Glutamatergic neuron (in vitro differentiated cells): ENCODE measurements around the gene MAPK8. TPM values are rescaled to one million over a fixed set of nuclear protein-coding genes. Genes with fewer than 3 reads are reported as not detected.
A peak's percentile ranks its signal among the peaks of the same experiment; 100 is the strongest.

ENCODE experiments used
- DNase-seq: peaks from one replicate; pipeline ENCODE4 v3.0.0; 2022
- H3K27ac Mint-ChIP-seq: one replicate; pipeline ENCODE4 v1.8.0; 2020; ENCODE audit warnings: mild to moderate bottlenecking, mixed read lengths, inconsistent platforms; ENCODE audit not compliant: unreplicated experiment
- H3K27me3 Mint-ChIP-seq: one replicate; pipeline ENCODE4 v1.8.0; 2020; ENCODE audit warnings: mild to moderate bottlenecking, moderate library complexity, mixed read lengths, inconsistent platforms; ENCODE audit not compliant: unreplicated experiment
- H3K36me3 Mint-ChIP-seq: one replicate; pipeline ENCODE4 v1.8.0; 2020; ENCODE audit warnings: mild to moderate bottlenecking, mixed read lengths, inconsistent platforms; ENCODE audit not compliant: unreplicated experiment
- H3K4me1 Mint-ChIP-seq: one replicate; pipeline ENCODE4 v1.8.0; 2020; ENCODE audit warnings: mild to moderate bottlenecking, low read depth, mixed read lengths, inconsistent platforms; ENCODE audit not compliant: unreplicated experiment
- H3K4me3 Mint-ChIP-seq: one replicate; pipeline ENCODE4 v1.8.0; 2020; ENCODE audit warnings: mild to moderate bottlenecking, mixed read lengths, inconsistent platforms; ENCODE audit not compliant: unreplicated experiment
- H3K9me3 Mint-ChIP-seq: one replicate; pipeline ENCODE4 v1.8.0; 2020; ENCODE audit warnings: mild to moderate bottlenecking, moderate library complexity, mixed read lengths, inconsistent platforms; ENCODE audit not compliant: unreplicated experiment
- CTCF ChIP-seq: fragments of 200-600 bp; sonication (generic); IDR thresholded peaks from one replicate; pipeline ENCODE4 v1.5.0; 2021; ENCODE audit not compliant: partially characterized antibody, unreplicated experiment
- total RNA-seq: library from RNA; stranded (reverse); fragmentation: NEBNext Ultra II Directional; extraction: Animal tissue kit (Norgen Biotek cat#: 25700); gene quantifications from one replicate; pipeline ENCODE4 v1.2.1, GENCODE V29; 2021; ENCODE audit not compliant: unreplicated experiment

Gene MAPK8
- total RNA-seq, 1 donor from 2014 or later = 317 TPM

GRCh38 chr10:48289501-48290238, 16.8 kb upstream of the MAPK8 start:
- Mint-ChIP-seq H3K4me3 (no peak overlapping the region), H3K4me1 (peaks cover 29% of the 10 kb centered on the region), H3K27me3 (peaks cover 2% of the 10 kb centered on the region), H3K36me3 (peaks cover 10% of the 10 kb centered on the region), H3K27ac (peak overlapping the region; percentile 53), H3K9me3 (peaks cover 6% of the 10 kb centered on the region)
- DNase-seq = peak; percentile 82
- peak; percentile 84 for TF ChIP-seq CTCF

- Mint-ChIP-seq H3K4me1 (peaks cover 26% of the 10 kb centered on the region), H3K36me3 (peaks cover 4% of the 10 kb centered on the region), H3K27me3 (peaks cover 2% of the 10 kb centered on the region), H3K4me3 (no peak overlapping the region), H3K9me3 (peaks cover 6% of the 10 kb centered on the region), H3K27ac (peak overlapping the region; percentile 53)
- TF ChIP-seq CTCF = no peak
- no peak for DNase-seq
Observed at GRCh38 chr10:48290286-48290685, 16.2 kb upstream of the MAPK8 start.

GRCh38 chr10:48291190-48291589, 15.3 kb upstream of the MAPK8 start:
- no peak overlapping the region for H3K27ac Mint-ChIP-seq
- H3K27me3 Mint-ChIP-seq = peaks cover 2% of the 10 kb centered on the region
- H3K4me3 Mint-ChIP-seq = no peak overlapping the region
- TF ChIP-seq CTCF = no peak
- H3K9me3 Mint-ChIP-seq = peaks cover 3% of the 10 kb centered on the region
- peaks cover 18% of the 10 kb centered on the region for H3K4me1 Mint-ChIP-seq
- no peak for DNase-seq
- no peaks in the 10 kb centered on the region for H3K36me3 Mint-ChIP-seq

- peaks cover 3% of the 10 kb centered on the region for H3K9me3 Mint-ChIP-seq
Observed at GRCh38 chr10:48292616-48293015, 13.9 kb upstream of the MAPK8 start.

More at GRCh38 chr10:48292616-48293015, 13.9 kb upstream of the MAPK8 start:
- Mint-ChIP-seq H3K27ac (no peak overlapping the region), H3K36me3 (no peaks in the 10 kb centered on the region), H3K4me1 (peaks cover 10% of the 10 kb centered on the region), H3K4me3 (no peak overlapping the region), H3K27me3 (peaks cover 2% of the 10 kb centered on the region)
- TF ChIP-seq CTCF = no peak
- no peak for DNase-seq
